Gastroesophageal sphincter (tissue), 3 donors: ENCODE measurements around the gene TMEM154.

ENCODE experiments used
- CTCF ChIP-seq, 4 experiments: fragments of 200-600 bp in 2 of 4; fragments of 450-650 bp in 2 of 4; sonication (generic) in 1 of 4; IDR thresholded peaks; one replicate each; pipeline ENCODE4 v1.5.1; 2017 to 2019; ENCODE audit warnings: antibody characterized with exemption in 4 of 4, mild to moderate bottlenecking in 2 of 4, moderate library complexity in 2 of 4
- POLR2A ChIP-seq, 2 donors: fragments of 450-650 bp; IDR thresholded peaks; one replicate each; pipeline ENCODE4 v1.6.1; 2017; ENCODE audit warnings: antibody characterized with exemption in 2 of 2, mild to moderate bottlenecking in 2 of 2, moderate library complexity in 1 of 2
- POLR2AphosphoS5 ChIP-seq: sonication (generic); formaldehyde crosslinking; IDR thresholded peaks from one replicate; pipeline ENCODE4 v1.6.1; 2017; ENCODE audit warnings: antibody characterized with exemption

GRCh38 chr4:152606753-152607152, 73.0 kb downstream of the TMEM154 start:
- no peak for TF ChIP-seq CTCF (IDR thresholded peaks at IDR 0.05)
- no peak for TF ChIP-seq POLR2AphosphoS5
- no peak for TF ChIP-seq POLR2A (IDR thresholded peaks at IDR 0.05)
